HG03439 (cell line): ENCODE results near the gene EMCN.
"Not testable (repeated sequence)": the region's sequence is repeated elsewhere in the genome, so short reads cannot be mapped to it uniquely, and the experiment has no call there.

ENCODE experiments used
- ATAC-seq: cut with Tn5 transposase; IDR thresholded peaks from one replicate; pipeline ENCODE4 v1.9.1; 2021; ENCODE audit warnings: mild to moderate bottlenecking, moderate library complexity; ENCODE audit not compliant: unreplicated experiment

The EMCN gene, protein sequence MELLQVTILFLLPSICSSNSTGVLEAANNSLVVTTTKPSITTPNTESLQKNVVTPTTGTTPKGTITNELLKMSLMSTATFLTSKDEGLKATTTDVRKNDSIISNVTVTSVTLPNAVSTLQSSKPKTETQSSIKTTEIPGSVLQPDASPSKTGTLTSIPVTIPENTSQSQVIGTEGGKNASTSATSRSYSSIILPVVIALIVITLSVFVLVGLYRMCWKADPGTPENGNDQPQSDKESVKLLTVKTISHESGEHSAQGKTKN

DNA sequence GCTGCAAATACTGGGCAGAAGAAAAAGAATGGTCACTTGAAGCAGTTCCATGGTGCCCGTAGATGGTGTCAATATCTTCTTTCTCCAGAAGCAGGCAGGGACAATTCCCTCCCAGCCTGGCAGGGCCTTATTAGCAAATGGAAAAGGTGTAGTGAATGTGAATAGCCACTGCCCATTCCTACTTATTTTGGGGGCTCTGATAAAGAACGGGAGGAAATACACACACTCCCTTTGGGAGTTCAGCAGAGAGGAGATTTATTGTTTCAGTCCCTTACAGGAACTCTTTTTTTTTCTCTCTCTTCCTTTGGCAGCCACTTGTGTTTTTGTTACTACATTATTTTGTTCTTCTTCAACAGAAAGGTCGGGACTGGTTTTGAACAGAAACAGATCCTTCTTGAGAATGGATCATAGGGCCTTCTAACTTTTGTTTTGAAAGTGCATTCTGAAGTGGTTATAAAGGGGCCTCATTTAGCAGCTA, at the start of gene EMCN:
TSS of gene EMCN (minus strand) at position 159 of the 478 bp plus-strand sequence. CDS start at position 51, 108 bp downstream.
- ATAC-seq = no peak

DNA sequence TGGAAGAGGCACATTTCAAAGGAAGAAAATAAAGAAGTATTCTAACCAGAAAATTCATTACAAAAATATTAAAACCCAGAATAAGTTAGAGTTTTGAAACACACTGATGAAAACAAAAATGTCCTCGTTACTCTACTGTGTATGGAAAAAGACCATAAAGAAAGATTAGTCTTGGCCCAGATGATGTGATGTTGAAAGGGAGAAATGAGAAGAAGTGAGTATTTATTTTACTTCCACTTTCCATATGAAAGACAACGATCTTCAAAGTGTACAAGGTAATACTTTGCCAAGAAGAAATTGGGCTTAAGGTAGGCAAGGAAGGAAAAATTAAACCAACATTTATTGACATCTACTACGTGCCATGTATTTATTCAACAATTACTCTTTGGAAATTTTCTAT, 48.6 kb upstream of the EMCN start:
- no peak for ATAC-seq

DNA sequence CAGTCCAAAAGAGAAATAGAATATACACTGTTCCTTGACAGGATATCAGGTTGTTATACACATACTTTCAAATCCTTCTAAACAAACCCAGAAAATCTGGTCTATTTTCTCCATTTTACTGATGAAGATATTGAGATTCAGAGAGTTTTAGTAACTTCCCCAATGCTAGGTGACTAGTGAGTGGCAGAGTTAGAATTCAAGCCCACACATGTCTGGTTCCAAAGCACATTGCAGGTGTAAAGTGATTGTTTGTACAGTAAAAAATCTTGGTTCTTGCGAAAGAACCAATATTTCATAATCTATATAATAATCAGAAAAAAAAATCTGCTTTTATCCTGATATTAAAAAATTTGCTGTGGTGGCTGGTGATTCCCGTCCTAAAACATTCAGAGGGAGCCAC, 39.5 kb upstream of the EMCN start:
- ATAC-seq = no peak

DNA sequence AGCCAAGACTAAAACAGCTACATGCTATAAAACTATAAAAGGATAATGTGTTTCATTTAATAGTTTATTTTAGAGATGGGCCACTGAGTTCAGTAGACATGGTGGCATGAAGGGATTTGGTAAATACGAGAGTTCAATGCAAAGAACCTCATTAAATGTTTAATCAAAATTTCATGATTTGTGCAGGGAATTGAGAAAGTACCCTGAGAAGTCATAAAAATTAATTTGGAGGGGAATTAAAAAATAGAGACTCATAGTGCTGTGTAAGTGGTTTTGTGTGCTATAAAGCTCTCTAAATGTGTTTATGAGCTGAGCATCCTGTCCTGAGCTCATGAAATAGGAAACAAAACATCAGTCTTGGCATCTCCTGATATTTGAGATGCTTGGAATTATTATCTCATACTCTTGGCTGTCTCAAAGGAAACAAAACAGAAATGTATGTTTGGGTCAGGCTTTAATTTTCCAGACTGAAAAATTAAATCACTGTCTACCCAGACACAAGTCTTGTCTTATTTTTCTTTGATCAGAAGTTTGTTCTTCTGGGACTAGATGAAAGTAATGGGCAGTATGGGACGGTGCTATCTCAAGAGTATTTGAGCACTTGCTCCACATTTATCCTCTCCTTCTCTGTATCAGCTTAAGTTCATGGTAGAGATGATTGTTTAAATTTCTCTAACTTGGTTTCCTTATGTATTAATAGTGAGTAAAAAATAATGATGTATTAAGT, 38.0 kb upstream of the EMCN start:
- ATAC-seq = no peak

DNA sequence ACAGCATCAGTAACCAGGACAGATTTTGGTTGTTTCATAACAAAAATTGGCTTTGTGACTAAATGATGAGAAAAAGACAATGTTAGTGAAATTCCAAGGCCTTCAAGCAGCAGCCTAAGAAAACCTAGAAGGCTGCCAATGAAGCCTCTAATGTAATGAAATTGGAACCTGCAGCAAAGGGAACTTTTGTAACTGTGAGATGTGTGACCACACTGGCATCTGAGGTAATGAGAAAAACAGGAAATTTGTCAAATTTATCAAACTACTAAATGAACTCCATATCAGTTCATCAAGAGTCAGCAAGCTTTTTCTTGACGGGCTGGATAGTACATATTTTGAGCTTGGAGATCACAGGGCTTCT, 30.4 kb upstream of the EMCN start:
- ATAC-seq = no peak

DNA sequence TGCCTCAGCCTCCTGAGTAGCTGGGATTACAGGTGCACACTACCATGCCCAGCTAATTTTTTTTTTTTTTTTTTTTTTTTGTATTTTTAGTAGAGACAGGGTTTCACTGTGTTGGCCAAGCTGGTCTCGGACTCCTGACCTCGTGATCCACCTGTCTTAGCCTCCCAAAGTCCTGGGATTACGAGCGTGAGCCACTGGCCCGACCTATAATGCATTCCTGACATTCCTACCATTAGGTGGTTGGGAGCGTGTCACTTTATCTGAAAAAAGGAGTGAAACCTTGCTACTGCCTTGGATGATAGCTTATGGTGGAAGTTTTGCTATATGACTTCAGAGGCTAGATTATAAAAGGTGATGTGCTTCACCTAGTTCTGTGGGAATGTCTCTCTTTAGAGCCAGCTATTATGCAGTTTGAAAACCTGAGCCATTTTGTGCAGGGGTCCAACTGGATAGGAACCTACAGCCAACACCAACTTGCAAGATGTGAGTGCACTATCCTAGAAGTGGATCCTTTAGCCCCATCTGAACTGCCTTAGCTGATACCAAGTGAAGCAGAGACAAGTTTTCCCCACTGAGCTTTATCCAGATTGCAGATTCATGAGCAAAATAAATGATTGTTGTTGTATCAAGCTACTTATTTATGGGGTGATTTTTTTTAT, 29.8 kb upstream of the EMCN start:
- ATAC-seq = no peak

DNA sequence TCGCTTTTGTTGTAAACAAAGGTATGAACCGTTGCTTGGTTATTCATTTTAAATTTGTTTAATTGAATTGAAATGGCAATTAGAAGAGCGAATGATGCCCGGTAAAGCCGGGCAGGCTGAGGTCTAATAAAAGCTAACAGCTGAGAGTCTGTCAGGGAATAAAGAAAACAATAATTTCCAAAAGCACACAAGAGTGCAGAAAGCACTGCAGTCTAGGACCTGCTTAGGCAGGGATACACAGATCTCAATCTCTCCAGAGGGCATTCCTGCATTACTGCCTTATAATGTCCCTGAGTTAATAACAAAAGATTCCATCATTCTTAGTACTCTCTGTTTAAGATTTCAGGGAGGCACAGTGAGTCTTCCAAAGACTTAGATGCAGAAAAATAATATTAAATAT, 27.6 kb upstream of the EMCN start:
- ATAC-seq = no peak

DNA sequence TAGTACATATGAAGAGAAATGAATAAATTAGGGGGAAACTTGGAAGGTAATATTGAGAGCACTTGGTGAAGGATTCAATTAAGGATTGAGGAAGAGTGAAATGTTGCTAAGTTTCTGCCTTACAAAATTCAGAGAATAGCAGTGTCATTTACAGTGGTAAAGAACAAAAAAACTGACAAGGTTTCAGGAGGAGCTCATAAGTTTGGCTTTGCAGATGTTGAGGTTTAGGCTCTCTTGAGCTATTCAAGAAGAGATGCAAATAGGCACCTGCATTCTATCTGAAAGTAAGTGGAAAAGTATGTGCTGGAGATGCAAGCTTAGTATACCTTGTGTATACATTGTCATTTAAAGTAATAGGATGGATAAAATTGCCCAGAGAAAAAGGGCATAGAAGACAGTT, 22.3 kb upstream of the EMCN start:
- no peak for ATAC-seq

DNA sequence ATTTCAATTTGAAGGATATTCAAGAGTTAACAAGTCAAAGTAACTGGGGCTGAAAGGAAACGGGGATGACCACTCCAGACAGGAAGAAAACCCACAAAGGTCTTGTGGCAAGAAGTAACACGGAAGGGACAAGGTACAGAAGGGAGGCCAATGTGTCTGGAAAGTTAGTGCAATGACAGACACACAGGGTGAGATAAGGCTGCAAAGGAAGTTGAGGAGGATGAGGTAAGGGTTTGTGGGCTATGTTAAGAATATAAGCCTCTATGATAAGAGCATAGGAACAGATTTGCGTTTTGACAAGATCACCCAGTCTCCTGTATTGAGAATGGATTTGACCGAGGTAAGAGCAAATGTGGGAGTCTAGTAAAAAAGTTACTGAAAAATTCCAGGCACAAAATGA, 21.9 kb upstream of the EMCN start:
- no peak for ATAC-seq

DNA sequence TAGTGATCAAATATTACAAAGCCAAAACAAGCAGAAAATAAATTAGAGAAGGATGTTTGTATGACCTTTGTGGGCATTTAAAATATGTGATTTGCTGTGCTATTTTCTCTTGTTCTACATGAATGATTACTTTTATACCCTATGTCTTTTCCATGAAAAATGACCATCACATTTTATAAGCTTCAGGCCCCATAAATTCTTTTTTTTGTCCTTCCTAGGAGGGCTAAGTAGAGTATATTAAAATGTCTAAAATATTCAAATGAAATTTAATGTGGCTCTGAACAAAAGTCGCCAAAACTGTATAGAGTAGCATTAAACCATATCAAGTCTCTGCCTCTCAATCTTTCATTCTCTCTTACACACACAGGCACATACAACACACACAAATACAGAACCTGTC, 15.9 kb upstream of the EMCN start:
- ATAC-seq = no peak

DNA sequence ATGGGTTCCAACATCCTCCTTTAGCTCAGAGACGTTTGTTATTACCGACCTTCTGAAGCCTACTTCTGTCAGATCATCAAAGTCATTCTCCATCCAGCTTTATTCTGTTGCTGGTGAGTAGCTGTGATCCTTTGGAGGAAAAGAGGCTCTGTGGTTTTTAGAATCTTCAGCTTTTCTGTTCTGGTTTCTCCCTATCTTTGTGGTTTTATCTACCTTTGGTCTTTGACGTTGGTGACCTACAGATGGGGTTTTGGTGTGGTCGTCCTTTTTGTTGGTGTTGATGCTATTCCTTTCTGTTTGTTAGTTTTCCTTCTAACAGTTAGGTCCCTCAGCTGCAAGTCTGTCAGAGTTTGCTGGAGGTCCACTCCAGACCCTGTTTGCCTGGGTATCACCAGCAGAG, 12.3 kb upstream of the EMCN start:
- not testable (repeated sequence) for ATAC-seq

DNA sequence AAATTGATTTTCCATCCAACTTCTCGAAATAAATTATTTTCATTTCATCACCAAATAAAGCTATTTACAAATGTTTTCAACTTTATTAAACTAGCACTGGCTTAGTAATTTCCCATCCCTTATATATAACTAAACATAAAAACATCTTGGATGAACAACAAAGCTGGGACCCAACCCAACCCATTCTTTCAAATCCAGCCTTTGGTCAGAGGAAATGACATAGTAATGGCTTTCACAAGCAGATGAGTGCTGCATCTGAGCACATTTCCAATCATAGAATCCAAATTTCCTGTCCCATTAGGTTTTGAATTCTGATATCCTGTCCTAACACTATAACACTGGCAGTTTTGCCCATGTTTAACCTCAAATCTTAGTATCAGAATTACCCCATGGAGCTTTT, 7.9 kb upstream of the EMCN start:
- no peak for ATAC-seq

DNA sequence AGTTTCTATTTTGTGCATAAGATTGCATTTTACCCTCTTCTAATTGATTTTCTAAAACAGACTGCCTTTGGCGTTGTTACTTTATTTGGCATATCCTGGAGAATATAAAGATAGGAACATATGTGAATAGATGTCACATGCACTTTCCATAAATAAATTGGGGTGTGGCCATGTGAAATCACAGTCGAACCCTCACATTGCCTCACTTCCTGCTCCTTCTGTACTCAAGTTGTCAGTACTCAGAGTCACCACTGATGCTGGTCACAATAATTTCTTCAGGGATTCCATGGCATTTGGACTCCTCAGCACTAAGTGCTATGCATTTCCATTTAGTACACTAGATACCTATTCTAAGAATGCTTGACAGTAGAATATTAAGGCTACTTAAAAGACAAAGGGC, 1.4 kb upstream of the EMCN start:
- ATAC-seq = no peak

DNA sequence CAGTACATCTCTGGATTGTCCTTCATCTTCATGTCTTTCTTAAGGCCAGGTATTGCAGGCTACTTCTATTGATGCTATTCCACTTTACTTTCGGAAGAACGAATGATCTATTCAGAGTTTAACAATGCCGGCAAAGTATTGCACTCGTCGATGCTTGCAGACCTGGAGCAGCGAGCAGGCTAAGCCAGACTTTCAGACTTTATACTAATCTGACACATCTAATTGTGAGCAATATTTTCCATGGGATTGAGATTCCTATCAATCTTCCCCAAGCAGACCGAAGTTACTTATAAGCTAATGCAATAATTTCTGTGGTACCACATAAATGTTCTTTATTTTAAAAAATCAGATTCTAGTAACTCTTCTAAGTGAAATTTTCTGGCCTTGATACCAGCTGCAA, 1.6 kb downstream of the EMCN start:
- no peak for ATAC-seq

DNA sequence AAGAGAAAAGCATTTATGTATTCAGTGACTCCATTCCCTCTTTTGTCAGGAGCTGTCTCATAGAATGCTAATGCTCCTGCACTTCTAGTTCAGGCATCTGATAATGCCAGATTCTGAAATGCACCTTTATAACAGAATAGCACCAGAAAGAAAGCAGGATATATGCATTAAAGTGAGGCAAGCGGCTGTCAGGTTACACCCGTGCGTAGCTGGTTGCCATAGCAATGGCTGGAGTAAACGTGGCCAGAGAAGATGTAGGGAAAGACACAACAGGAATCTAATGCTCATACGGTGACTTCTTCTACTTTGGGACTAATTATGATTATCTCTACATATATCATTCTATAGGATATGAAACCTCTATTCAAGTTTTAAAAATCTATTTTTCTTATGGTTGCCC, 5.9 kb downstream of the EMCN start:
- no peak for ATAC-seq

DNA sequence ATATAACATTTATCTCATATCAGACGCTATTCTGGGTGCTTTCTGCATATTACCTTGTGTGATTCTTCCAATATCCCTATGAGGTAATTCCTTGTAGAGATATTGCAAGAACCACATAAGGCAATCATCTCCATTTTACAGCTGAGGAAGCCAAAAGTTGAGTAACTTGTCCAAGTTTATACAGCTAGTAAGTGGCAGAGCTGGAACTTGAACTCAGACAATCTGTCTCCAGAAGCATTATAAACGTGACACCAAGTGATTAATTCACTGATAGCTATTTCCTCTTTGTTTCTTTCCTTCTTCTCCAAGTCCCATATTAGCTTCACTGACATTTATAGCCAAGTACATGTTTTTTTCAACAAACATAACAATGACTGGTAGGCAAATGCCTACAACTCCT, 7.3 kb downstream of the EMCN start:
- no peak for ATAC-seq

DNA sequence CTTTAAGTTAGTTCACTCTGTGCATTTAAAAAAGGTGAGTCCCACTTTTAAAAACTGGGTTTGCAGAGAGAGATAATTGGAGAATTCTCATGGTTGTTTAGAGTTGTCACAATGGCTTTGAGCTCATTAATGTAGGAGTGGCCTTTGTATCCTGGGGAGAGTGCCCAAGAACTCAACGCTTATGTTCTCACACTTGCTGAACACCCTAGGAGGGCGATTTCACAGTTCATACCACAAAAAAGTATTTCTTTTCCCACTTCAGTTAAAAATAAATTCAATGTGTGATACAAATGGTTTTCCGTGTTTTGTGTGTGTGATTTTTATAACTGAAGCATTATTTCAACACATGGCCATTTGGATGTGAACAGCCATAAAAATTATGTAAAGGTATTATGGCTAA, 8.4 kb downstream of the EMCN start:
- ATAC-seq = no peak

DNA sequence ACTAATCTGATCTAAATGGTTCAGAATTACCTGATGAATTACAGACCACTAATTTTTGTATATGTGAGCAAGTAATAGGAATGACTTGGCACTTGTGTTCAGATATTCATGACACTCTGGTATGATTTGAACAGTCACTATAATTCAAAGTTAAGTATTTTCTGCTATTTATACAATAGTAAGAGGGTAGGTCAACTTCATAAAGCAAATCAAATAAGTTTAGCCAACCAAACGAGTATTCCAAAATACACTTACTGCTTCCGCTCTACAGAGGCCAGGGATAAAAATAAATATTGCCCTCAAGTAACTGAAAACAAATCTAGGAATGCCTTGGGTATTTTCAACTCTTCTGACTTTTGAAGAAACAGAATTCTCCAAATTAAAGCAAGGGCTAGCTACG, 9.1 kb downstream of the EMCN start:
- no peak for ATAC-seq

DNA sequence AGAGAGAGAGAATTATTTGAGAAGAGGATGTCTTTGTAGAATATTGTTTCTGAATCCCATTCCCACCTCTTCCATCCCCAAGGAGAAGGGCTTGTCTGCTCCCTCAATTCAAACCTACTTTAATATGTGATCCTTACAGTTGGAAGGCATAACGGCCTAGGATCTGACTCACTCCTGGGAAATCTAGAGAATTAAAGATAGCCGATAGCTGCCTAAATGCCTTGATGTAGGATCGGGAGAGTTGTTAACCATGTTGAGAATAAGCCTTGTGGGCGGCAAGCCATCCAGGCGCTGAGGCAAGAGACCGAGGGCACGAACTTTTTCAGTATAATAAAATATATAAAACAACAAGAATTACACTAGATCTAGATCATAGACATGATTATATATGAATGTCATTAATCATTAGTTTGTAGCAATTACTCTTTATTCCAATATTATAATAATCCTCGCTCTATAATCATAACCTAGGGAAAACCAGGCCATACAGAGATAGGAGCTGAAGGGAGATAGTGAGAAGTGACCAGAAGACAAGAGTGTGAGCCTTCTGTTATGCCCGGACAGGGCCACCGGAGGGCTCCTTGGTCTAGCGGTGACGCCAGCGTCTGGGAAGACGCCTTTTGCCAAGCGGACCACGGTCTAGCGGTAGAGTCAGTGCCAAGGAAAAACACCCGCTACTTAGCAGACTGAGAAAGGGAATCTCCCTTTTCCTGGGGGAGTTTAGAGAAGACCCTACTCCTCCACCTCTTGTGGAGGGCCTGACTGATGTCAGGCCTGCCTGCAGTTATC, 13.5 kb downstream of the EMCN start:
- ATAC-seq = no peak

DNA sequence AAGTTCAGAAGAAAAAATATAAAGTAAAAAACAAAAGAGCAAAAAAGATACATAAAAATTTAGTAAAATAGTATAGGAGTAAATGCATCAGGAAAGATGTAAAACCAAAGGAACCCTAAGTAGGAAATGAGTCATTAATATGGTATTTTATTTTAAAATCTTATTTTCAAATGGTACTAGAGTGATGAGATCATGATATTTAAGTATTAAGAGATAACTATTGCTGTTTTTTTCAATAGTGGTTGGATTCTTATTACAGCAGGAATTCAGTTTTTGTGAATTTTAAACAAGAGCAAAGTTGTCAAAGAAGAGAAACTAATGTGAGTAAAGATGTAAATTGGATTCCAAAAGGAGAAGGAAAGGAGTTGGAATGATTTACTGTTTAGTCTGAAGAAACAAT, 20.0 kb downstream of the EMCN start:
- no peak for ATAC-seq

DNA sequence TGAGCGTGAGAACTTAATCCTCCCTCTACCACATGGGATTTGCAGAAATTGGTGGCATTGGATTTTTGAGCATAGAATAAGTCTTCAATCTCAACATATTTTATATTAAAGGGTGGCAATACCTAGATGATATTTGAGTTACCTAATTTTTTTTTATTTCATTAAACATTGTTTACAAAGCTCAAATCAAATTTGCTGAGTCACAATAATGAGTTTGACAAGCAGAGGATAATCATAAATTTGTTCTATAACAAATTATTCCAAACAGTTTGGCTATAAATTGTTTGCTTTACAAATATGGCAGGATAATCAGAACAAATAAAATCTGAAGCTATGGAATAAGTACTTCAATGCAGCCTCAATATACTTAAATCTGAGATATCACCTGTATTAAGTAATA, 22.7 kb downstream of the EMCN start:
- ATAC-seq = no peak
